Neutrophil (primary cell): Measurements from ENCODE around the gene IPO11.
"Not testable (repeated sequence)": the region's sequence is repeated elsewhere in the genome, so short reads cannot be mapped to it uniquely, and the experiment has no call there.

ENCODE experiments used
- H3K27ac ChIP-seq: fragments of 200-600 bp; sonication (generic); 2 replicates; pipeline ENCODE4 v1.5.1; 2016; ENCODE audit warnings: mild to moderate bottlenecking, moderate library complexity
- H3K27me3 ChIP-seq: fragments of 200-600 bp; sonication (generic); 2 replicates; pipeline ENCODE4 v1.6.0; 2016; ENCODE audit warnings: mild to moderate bottlenecking
- H3K36me3 ChIP-seq: fragments of 200-600 bp; sonication (generic); 2 replicates; pipeline ENCODE4 v1.5.1; 2017
- H3K4me1 ChIP-seq, 2 experiments: fragments of 200-600 bp in 1 of 2; sonication (generic) in 1 of 2; 1 replicate in 1 of 2; 2 replicates in 1 of 2; pipeline versions ENCODE4 v1.5.1 to v1.6.1; 2013 to 2016; ENCODE audit warnings: low read depth in 1 of 2, low read length in 1 of 2, mild to moderate bottlenecking in 1 of 2, moderate library complexity in 1 of 2; ENCODE audit not compliant: control insufficient read depth in 1 of 2, insufficient read depth in 1 of 2
- H3K4me3 ChIP-seq, 2 experiments: fragments of 200-600 bp in 1 of 2; sonication (generic) in 1 of 2; 1 replicate in 1 of 2; 2 replicates in 1 of 2; pipeline ENCODE4 v1.5.1; 2013 to 2016; ENCODE audit warnings: low read depth in 1 of 2, low read length in 1 of 2, mild to moderate bottlenecking in 1 of 2, moderate library complexity in 1 of 2
- H3K9me3 ChIP-seq: fragments of 200-600 bp; sonication (generic); 2 replicates; pipeline ENCODE4 v1.5.1; 2016
- TF ChIP-seq, protein P1 (sequence below): fragments of 200-600 bp; sonication (generic); IDR thresholded peaks from 2 replicates; pipeline ENCODE4 v1.5.1; 2016; ENCODE audit warnings: antibody characterized with exemption

Gene IPO11

DNA sequence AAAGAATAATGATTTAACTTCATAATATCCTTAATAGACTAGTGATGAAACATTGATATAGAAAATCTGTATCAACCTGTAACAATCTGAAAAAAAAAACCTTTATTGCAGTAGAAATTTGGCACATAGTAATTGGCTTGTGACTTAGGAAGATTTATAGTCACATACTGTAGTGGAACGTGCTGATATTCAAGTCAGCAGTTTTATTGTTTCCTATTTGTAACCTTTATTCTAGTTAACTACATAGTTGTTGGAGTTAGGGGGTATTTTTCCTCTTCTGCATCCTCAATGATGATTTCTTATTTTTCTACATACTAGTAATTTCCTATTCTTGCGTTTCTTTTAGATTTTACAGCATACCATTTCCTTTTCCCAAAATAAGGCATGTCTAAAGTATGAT lies 151.5 kb downstream of the IPO11 start:
- no peak overlapping the region for H3K27ac ChIP-seq
- H3K27me3 ChIP-seq, result no peaks in the 10 kb centered on the region
- no peaks in the 10 kb centered on the region for H3K9me3 ChIP-seq
- TF ChIP-seq, protein P1, sequence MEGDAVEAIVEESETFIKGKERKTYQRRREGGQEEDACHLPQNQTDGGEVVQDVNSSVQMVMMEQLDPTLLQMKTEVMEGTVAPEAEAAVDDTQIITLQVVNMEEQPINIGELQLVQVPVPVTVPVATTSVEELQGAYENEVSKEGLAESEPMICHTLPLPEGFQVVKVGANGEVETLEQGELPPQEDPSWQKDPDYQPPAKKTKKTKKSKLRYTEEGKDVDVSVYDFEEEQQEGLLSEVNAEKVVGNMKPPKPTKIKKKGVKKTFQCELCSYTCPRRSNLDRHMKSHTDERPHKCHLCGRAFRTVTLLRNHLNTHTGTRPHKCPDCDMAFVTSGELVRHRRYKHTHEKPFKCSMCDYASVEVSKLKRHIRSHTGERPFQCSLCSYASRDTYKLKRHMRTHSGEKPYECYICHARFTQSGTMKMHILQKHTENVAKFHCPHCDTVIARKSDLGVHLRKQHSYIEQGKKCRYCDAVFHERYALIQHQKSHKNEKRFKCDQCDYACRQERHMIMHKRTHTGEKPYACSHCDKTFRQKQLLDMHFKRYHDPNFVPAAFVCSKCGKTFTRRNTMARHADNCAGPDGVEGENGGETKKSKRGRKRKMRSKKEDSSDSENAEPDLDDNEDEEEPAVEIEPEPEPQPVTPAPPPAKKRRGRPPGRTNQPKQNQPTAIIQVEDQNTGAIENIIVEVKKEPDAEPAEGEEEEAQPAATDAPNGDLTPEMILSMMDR, result no peak
- no peak overlapping the region for H3K4me3 ChIP-seq
- no peaks in the 10 kb centered on the region for H3K36me3 ChIP-seq
- no peaks in the 10 kb centered on the region for H3K4me1 ChIP-seq

DNA sequence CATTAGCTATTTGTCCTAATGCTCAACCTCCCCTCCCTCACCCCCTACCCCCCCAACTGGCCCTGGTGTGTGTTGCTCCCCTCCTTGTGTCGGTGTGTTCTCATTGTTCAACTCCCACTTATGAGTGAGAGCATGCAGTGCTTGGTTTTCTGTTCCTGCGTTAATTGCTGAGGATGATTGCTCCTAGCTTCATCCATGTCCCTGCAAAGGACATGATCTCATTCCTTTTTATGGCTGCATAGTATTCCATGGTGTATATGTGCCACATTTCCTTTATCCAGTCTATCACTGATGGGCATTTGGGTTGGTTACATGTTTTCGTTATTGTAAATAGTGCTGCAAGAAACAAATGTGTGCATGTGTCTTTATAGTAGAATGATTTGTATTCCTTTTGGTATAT lies 153.2 kb downstream of the IPO11 start:
- H3K4me3 ChIP-seq, H3K4me1 ChIP-seq, H3K27me3 ChIP-seq, H3K9me3 ChIP-seq, H3K36me3 ChIP-seq, H3K27ac ChIP-seq: not testable (repeated sequence)

DNA sequence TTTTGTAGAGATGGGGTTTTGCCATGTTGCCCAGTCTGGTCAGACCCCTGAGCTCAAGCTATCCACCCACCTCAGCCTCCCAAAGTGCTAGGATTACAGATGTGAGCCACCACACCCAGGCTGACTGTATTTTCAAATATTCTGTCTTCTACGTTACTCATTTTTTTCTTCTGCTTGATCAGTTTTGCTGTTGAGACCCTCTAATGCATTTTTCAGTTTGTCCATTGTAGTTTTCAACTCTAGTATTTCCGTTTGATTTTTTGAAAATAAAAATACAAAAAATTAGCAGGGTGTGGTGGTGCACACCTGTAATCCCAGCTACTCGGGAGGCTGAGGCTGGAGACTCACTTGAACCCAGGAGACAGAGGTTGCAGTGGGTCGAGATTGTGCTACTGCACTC lies 155.6 kb downstream of the IPO11 start:
- H3K9me3 ChIP-seq, result no peaks in the 10 kb centered on the region
- peaks cover 0 to 6% of the 10 kb centered on the region in 2 experiments for H3K4me1 ChIP-seq
- H3K4me3 ChIP-seq, result no peak overlapping the region
- H3K27ac ChIP-seq, result no peak overlapping the region
- no peaks in the 10 kb centered on the region for H3K27me3 ChIP-seq
- TF ChIP-seq, protein P1, result no peak
- no peaks in the 10 kb centered on the region for H3K36me3 ChIP-seq

DNA sequence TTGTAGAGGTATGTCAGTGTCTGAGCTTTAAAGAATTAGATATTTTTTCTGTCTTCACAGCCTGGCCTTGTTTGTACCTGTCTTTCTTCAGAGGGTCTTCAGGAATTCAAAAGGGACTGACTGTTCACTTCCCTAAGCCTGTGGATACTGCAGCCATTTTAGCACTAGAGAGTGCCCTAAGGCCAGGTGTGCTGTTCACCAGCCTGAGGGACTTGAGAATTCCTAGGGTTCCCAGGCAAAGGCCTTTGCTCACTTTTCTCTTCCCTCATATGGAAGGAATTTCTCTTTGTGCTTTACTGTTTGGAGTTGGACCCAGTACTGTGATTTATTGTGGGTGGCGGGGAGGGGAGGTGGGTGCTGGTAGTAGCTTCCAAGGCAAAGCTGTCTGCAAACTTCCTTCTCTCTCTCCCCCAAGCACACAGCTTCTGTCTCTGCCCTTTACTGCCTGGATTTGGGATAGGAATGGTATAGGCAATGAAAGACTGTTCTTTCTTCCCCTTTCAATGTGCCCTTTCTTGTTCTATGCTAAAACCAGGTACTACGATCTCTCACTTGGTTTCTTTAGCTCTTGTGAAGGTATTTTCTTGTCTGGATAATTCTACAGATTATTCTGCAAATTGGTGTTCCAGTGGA lies 156.4 kb downstream of the IPO11 start:
- H3K27me3 ChIP-seq, result no peaks in the 10 kb centered on the region
- no peaks in the 10 kb centered on the region for H3K9me3 ChIP-seq
- no peak overlapping the region for H3K27ac ChIP-seq
- peaks cover 0 to 10% of the 10 kb centered on the region in 2 experiments for H3K4me1 ChIP-seq
- H3K4me3 ChIP-seq, result no peak overlapping the region
- H3K36me3 ChIP-seq, result no peaks in the 10 kb centered on the region
- TF ChIP-seq, protein P1, result no peak

DNA sequence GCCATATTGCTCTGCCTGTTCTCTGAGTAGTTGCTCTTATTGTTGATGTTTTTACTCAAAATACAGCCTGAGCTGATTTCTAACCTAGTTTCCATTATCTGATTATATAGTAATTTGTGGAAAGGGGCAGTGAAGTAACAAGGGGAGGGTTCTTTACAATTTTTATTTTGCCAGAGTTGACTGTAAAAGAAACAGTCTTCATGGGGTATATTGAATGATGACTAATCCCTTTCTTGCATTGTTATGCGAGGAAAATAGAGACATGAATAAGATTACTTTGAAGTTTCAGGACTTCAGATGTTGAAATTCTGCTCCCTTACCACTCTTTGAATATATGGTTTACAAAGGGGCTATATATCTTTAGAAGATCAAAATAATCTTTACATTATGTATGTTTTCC lies 156.9 kb downstream of the IPO11 start:
- TF ChIP-seq, protein P1, result no peak
- no peak overlapping the region for H3K4me3 ChIP-seq

DNA sequence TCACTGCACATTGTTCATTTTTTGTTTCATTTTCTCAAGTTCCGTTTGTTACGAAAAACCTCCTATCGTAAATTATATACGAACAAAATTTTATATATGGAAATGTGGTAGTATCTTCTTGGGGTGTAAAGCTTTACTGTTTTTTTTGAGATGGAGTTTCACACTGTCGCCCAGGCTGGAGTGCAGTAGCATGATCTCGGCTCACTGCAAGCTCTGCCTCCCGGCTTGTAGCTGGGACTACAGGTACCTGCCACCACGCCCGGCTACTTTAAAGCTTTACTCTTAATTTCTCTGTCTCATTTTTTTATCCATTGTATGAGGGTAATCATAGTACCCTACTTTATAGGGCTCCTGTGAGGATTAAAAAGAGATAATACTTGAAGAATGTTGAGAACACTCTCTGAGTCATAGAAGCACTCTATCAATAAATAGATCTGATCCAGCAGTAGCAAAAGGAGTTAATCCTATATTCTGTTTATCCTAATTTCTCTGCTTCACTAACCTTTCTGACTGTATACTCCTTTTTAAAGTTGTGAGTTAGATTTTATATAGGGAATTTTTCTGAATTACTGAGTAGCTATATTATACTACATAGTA lies 160.5 kb downstream of the IPO11 start:
- H3K36me3 ChIP-seq, result no peaks in the 10 kb centered on the region
- H3K9me3 ChIP-seq, result no peaks in the 10 kb centered on the region
- H3K4me3 ChIP-seq, result peak overlapping the region; percentile 38 to 44
- peak overlapping the region; percentile 4 for H3K27ac ChIP-seq
- no peaks in the 10 kb centered on the region for H3K27me3 ChIP-seq
- TF ChIP-seq, protein P1, result no peak
- peaks cover 1 to 12% of the 10 kb centered on the region in 2 experiments for H3K4me1 ChIP-seq

More for the DNA sequence above, 156.9 kb downstream of the IPO11 start:
- Histone ChIP-seq H3K27me3 (no peaks in the 10 kb centered on the region), H3K36me3 (no peaks in the 10 kb centered on the region), H3K4me1 (peaks cover 0 to 10% of the 10 kb centered on the region in 2 experiments), H3K27ac (no peak overlapping the region), H3K9me3 (no peaks in the 10 kb centered on the region)
